CD4-positive, alpha-beta T cell treated with Interleukin-2 at 100 ng/mL for 4 hours (primary cell): Measurements from ENCODE around the gene TYW5.
"Not testable (repeated sequence)": the region's sequence is repeated elsewhere in the genome, so short reads cannot be mapped to it uniquely, and the experiment has no call there.

ENCODE experiments used
- DNase-seq: peaks from one replicate; pipeline ENCODE4 v3.0.0-alpha.2; 2020; ENCODE audit warnings: low spot score

The TYW5 gene

DNA sequence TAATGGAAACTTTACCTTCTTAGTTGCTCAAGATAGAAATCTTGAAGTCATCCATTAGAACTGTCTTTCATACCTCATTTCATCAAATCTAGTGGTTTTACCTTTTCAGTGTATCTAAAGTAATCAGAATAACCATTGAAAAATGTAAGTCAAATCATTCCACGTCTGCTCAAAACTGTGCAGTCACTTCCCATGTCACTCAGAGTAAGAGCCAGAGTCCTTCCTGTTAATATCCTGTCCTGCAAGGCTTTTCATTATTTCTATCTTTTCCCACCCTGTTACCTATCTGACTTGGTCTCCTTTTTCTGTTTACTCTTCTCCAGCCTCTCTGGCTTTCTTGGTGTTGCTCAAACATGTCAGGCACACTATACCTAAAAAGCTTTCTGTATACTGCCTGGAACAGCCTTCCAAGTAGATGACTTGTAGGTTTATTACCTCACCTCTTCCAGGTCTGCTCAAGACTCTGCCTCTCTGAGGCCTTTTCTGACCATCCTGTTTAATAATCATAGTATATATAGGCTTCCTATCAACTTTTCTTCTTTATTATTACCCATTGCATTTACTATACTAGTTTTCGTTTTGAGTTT lies 40.8 kb downstream of the TYW5 start:
- DNase-seq, result no peak

DNA sequence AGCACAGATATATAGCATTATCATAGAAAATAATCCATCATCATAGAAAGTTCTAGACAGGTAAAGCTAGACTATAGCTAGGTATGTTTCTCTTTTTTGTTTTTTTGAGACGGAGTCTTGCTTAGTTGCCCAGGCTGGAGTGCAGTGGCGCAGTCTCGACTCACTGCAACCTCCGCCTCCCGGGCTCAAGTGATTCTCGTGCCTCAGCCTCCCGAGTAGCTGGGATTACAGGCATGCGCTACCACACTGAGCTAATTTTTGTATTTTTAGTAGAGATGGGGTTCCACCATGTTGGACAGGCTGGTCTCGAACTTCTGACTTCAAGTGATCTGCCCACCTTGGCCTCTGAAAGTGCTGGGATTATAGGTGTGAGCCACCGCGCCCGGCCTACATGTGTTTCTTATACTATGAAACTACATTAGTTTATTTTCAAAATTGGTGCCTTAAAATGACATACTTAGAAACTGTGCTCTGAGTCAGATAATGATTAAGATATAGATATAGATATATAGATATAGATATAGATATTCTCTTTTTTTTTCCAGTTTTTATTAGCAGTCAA lies 42.7 kb downstream of the TYW5 start:
- not testable (repeated sequence) for DNase-seq

DNA sequence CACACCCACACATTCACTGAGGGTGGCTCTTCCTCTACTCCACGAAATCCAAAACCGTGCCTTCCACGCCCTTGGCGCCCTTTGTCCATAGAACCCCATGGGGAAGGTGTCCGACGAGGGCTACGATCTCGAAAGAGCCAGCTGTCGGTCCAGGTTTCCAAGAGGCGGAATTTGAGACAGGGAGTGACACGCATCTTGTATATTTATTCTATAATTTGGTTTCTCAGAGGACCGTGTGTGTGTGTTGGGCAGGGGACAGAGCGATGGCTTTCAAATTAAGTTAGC lies 43.5 kb downstream of the TYW5 start:
- no peak for DNase-seq

DNA sequence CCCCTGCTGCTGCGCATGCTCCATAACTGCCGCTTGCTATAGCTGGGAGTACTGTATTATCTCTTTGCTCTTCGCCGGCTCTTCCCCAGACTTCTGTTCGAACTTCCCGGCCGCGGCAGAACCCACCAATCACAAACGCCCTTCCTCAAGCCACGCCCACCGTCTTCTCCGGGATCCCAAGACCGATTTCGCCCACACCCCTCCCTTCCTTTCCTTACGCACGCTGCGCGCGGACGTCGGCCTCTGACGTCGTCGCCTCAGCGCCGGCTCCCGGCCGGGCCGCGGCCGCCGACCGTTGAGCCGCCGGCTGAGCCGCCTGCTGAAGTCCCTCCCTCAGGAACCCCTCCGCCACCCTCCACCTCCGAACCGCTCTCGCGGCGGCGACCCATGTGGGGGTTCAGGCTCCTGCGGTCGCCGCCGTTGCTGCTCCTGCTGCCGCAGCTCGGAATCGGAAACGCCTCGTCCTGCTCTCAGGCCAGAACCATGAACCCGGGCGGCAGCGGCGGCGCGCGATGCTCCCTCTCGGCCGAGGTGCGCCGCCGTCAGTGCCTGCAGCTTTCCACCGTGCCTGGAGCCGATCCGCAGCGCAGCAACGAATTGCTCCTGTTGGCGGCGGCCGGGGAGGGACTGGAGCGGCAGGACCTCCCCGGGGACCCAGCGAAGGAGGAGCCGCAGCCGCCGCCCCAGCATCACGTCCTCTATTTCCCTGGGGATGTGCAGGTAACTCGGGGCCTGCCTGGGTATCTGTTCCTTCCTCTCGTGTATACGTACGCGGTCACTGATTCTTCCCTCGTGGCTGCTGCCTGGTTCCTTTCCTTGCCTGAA lies 44.0 kb downstream of the TYW5 start, which contains the start of gene C2orf69:
TSS of gene C2orf69 (plus strand) at position 242 of the 825 bp plus-strand sequence. CDS start at position 388, 146 bp downstream.
- peak; percentile 96 for DNase-seq

DNA sequence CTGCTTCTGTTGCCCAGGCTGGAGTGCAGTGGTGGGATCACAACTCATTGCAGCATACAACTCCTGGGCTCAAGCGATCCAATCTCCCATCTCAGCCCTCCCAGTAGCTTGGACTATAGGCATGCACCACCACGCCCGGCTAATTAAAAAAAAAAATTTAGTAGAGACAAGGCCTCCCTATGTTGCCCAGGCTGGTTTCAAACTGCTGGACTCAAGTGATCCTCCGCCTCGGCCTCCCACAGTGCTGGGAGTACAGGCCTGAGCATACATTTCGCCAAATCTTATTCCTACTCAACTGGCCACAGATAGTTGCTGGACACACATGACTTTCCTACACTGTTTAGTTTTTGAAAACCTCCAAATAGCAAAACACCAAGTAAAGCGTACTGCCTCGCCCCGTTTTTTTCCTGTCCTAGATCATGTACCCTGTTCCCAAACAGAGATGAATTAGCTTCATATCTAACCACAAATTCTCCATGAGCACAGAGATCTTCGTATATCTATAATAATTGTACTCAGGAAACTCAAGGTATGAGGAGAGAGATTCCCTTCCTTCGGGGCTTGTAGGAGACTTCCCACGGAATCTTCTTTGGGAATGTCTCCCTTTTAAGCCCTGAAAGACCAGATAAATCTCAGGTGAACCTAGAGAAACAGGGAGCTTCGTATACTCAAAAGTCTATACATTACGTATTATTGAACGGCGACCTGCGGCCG lies 44.8 kb downstream of the TYW5 start:
- DNase-seq, result no peak

DNA sequence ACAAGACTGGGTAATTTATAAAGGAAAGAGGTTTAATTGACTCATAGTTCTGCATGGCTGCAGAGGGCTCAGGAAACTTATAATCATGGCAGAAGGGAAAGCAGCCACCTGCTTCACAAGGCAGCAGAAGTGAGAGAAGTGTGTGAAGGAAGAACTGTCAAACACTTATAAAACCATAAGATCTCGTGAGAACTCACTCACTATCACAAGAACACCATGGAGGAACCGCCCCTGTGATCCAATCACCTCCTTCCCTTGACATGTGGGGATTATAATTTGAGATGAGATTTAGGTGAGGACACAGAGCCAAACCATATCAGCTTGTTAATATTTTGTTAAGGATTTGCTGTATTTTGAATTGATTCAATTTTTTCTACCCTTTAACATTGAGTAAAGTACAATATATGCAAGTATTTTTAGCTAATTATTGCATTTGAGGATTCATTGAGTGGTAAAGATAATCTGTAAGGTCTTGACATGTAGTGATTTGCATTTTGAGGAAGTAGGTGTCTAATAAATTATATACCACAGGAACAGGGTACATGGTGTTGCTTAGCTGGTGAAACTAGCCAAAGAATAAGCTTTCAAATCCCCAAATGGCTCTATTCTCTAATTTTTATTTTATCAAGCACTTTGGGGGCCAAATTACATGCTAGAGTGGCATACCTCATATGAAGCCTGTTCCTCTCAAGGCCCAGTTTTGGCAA lies 48.1 kb downstream of the TYW5 start:
- no peak for DNase-seq

DNA sequence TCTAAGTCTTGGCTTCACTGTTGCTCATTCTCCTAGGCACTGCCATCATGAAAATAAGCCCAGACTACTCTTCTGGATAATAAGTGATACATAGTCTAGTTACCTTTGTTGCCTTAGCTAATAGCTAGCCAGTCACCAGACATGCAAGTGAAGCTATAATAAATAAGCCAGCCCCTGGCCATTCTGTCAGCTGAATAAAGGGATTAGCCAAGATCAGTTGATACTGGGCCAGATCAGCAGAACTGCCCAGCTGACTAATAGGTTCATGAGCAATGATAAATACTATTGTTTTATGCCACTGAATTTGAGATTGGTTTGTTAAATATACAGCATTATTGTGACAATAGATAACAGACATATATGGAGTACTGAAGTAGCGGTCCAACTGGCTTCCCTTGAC lies 52.2 kb downstream of the TYW5 start:
- no peak for DNase-seq

DNA sequence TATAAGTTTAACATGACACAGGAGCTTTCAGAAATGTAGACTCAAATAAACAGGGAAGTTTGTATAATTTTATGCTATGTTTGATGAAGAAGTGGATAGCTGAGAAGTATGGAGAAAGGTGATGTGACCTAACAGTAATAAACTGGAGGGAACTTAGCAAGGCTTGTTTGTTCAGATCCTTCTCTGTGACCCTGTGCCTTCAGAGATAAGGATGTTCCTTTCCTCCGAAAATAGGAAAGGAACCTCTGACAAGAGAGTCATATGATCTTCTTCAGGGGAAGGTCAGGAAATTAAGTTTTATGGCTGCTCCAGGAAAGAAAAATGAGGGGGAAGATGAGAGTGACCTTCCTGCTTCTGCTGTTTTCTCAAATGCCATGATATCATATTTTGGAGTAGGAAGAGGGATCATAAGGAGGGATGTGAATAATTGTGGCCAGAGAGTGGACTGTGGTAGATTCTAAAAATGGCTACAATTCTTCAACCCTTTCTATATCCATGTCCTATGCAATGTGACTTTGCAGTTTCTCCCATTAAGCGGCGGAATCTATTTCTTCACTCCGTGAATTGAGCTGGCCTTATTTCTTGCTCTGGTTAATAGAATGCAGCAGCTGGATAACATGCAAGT lies 52.7 kb downstream of the TYW5 start:
- no peak for DNase-seq

DNA sequence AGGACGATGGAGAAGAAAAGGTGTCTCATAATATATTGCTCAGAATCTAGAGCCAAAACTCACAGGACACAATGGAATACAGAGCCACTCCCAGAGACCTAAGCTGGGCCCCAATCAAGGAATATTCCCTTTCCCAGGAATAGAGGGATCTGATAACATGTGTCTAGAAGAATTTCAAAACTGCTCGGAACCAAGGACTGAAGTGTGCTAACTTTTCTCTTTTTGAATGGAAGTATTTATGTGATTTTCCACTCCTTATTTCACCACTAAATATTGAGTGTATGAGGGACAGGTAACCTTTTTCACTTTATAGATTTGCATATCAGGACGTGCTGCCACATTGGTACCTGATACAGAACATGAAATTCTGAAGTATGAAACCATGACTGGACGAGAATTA lies 53.3 kb downstream of the TYW5 start:
- no peak for DNase-seq

DNA sequence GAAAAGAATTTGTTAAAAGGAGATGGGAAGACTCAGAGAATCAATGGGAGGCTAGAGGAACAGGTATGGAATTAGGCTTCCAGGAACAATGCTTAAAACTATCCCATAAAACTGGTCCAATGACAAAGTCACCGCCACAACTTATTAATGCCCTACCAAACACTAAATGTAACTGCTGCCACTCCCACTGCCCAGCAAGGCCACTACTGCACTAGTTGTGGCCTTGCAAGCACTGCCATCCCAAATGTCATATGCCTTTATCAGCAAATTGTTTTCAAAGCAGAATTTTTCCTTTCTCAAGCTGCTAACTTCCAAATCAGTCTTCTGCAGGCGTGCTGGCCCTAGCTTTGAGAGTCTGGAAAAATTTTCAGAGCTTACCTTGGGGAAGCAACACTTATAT lies 58.7 kb downstream of the TYW5 start:
- no peak for DNase-seq

DNA sequence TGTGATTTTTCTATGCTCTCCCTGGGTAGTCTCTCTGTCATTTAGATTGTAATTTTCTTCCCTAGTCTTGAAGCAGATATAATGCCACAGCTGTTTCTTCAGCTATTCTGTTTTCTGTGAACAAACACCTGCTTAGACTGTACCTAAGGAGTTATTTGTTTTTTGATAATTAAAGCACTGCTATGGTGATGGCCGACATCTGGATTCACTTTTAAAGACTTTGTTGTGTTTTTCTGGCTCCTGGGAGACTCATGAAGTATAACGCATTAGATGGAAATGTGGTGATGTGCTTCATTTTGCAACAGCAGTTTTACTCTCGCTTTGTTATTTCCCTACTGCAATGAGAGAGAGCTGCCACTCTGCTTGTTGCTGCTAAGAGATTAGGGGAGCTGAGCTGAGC lies 59.9 kb downstream of the TYW5 start:
- DNase-seq, result no peak

DNA sequence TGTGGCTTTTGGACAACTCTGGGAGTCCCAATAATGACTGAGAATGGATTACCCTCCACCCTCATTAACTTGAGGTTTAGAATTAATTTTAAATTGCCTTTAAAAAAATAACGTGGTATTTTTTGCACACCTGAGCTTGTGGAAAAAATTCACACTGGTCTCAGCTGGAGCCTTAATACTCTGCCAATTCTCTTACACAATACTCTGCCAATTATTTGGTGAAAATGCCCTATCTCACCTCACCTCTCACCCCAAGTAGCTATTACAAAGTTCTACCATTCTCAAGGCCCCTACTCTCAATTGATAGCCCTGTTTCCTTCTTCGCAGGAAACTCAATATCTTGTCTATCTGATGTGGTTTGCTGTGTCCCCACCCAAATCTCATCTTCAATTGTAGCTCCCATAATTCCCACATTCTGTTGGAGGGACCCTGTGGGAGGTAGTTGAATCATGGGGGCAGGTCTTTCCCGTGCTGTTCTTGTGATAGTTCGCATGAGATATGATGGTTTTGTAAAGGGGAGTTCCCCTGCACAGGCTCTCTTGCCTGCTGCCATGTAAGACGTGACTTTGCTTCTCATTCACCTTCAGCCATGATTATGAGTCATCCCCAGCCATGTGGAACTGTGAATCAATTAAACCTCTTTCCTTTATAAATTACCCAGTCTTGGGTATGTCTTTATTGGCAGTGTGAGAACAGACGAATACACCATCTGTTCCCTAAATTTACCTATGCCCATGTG lies 71.6 kb downstream of the TYW5 start:
- DNase-seq, result no peak

DNA sequence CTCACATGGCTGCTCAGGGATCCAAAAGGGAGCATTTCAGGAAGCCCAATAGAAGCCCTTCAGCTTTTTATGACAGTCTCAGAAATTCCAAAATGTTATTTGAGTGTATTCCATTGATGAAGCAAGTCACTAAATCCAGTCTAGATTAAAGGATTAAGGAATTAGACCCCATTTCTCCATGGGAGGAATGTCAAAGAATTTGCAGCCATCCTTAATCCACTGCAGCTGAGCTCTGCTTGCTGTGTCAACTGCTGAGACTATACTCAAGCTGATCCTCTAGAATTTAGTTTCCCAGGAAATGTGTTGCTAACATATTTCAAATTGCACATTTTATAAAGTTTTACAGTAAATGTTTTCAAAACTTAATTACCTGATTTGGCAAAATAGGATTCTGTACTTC lies 72.6 kb downstream of the TYW5 start:
- no peak for DNase-seq
